Thyroid gland (tissue), 4 donors: ENCODE results near the gene C6orf141.

ENCODE experiments used
- POLR2A ChIP-seq, 2 donors: fragments of 450-650 bp; IDR thresholded peaks; one replicate each; pipeline ENCODE4 v1.6.1; 2017; ENCODE audit warnings: antibody characterized with exemption in 2 of 2, mild to moderate bottlenecking in 2 of 2, moderate library complexity in 1 of 2
- TF ChIP-seq, protein P1 (sequence below), 6 experiments: fragments of 200-600 bp in 3 of 6; fragments of 450-650 bp in 3 of 6; sonication (generic) in 3 of 6; IDR thresholded peaks; one replicate each; pipeline ENCODE4 v1.5.1; 2016 to 2019; ENCODE audit warnings: antibody characterized with exemption in 6 of 6, mild to moderate bottlenecking in 2 of 6, inconsistent platforms in 1 of 6, moderate library complexity in 1 of 6

GRCh38 chr6:49522710-49523593, 27.5 kb upstream of the C6orf141 start:
- TF ChIP-seq, protein P1, sequence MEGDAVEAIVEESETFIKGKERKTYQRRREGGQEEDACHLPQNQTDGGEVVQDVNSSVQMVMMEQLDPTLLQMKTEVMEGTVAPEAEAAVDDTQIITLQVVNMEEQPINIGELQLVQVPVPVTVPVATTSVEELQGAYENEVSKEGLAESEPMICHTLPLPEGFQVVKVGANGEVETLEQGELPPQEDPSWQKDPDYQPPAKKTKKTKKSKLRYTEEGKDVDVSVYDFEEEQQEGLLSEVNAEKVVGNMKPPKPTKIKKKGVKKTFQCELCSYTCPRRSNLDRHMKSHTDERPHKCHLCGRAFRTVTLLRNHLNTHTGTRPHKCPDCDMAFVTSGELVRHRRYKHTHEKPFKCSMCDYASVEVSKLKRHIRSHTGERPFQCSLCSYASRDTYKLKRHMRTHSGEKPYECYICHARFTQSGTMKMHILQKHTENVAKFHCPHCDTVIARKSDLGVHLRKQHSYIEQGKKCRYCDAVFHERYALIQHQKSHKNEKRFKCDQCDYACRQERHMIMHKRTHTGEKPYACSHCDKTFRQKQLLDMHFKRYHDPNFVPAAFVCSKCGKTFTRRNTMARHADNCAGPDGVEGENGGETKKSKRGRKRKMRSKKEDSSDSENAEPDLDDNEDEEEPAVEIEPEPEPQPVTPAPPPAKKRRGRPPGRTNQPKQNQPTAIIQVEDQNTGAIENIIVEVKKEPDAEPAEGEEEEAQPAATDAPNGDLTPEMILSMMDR (IDR thresholded peaks at IDR 0.05) = no peak
- no peak for TF ChIP-seq POLR2A (IDR thresholded peaks at IDR 0.05)
